H1 (cell line): ENCODE measurements around the gene SSBP3. TPM values are rescaled to one million over a fixed set of nuclear protein-coding genes. Genes with fewer than 3 reads are reported as not detected.
A peak's percentile ranks its signal among the peaks of the same experiment; 100 is the strongest.

ENCODE experiments used
- CTCF ChIA-PET: fragments of 300-600 bp; sonication (Branson Sonifier 250); formaldehyde crosslinking; loops from one replicate; lab custom pipeline; 2021; ENCODE audit not compliant: partially characterized antibody; lab: Charles Lee
- POLR2A ChIA-PET: fragments of 300-600 bp; sonication (Branson Sonifier 250); formaldehyde crosslinking; loops from one replicate; lab custom pipeline; 2021; ENCODE audit warnings: inconsistent platforms; ENCODE audit not compliant: partially characterized antibody; lab: Charles Lee
- DNase-seq, 2 experiments: peaks; one replicate each; pipeline versions ENCODE4 v3.0.0 to v3.0.0-alpha.2; 2010 to 2022; ENCODE audit warnings: low spot score in 2 of 2, low read depth in 1 of 2, mixed read lengths in 1 of 2
- FAIRE-seq: peaks from 2 replicates; lab custom pipeline; 2011; peaks lifted over from hg19 to GRCh38; lab: Jason Lieb, UNC
- H2AFZ ChIP-seq: 2 replicates; pipeline ENCODE4 v1.8.1; 2012; ENCODE audit warnings: low read length, inconsistent platforms
- H2AK5ac ChIP-seq: 2 replicates; pipeline ENCODE4 v1.6.1; 2013; ENCODE audit warnings: low read depth, low read length
- H2BK120ac ChIP-seq: replicated peaks from 2 replicates; pipeline ENCODE3; 2013; ENCODE audit warnings: low read depth, low read length, inconsistent platforms
- H2BK12ac ChIP-seq: 2 replicates; pipeline ENCODE4 v1.6.1; 2013; ENCODE audit warnings: low read depth, low read length
- H2BK15ac ChIP-seq: 2 replicates; pipeline ENCODE4 v1.6.1; 2013; ENCODE audit warnings: low read length
- H2BK20ac ChIP-seq: 2 replicates; pipeline ENCODE4 v1.6.1; 2013; ENCODE audit warnings: low read length
- H2BK5ac ChIP-seq: 2 replicates; pipeline ENCODE4 v1.6.1; 2013; ENCODE audit warnings: low read depth, low read length
- H3K14ac ChIP-seq: 2 replicates; pipeline ENCODE4 v1.6.1; 2013; ENCODE audit warnings: inconsistent platforms; ENCODE audit not compliant: insufficient read length
- H3K18ac ChIP-seq: 2 replicates; pipeline ENCODE4 v1.6.1; 2013; ENCODE audit warnings: low read length; ENCODE audit errors: extremely low read depth
- H3K23ac ChIP-seq: 2 replicates; pipeline ENCODE4 v1.6.1; 2013; ENCODE audit warnings: inconsistent platforms; ENCODE audit not compliant: insufficient read length
- H3K23me2 ChIP-seq: 2 replicates; pipeline ENCODE4 v1.6.1; 2013; ENCODE audit warnings: low read depth, low read length
- H3K27ac ChIP-seq: 2 replicates; pipeline ENCODE4 v1.6.1; 2011; ENCODE audit warnings: low read depth, low read length, inconsistent platforms
- H3K27me3 ChIP-seq, 4 experiments: replicated peaks in 1 of 4; 1 replicate in 1 of 4; 2 replicates in 3 of 4; pipeline versions ENCODE4 v1.6.1 to v1.8.1; 2011 to 2013; ENCODE audit warnings: low read length in 3 of 4, mild to moderate bottlenecking in 3 of 4, inconsistent platforms in 2 of 4, mixed read lengths in 2 of 4, moderate library complexity in 1 of 4; ENCODE audit not compliant: control insufficient read depth in 3 of 4, insufficient read depth in 3 of 4; ENCODE audit errors: extremely low read depth in 1 of 4
- H3K36me3 ChIP-seq, 4 experiments: 2 replicates each; pipeline versions ENCODE4 v1.6.1 to v1.8.1; 2011 to 2013; ENCODE audit warnings: mild to moderate bottlenecking in 4 of 4, low read length in 3 of 4, moderate library complexity in 2 of 4, control low read depth in 1 of 4, inconsistent platforms in 1 of 4; ENCODE audit not compliant: insufficient read depth in 4 of 4, control insufficient read depth in 2 of 4
- H3K4ac ChIP-seq: replicated peaks from 2 replicates; pipeline ENCODE3; 2013; ENCODE audit warnings: low read length, low read depth, mixed read lengths, inconsistent platforms; ENCODE audit not compliant: insufficient read length
- H3K4me1 ChIP-seq, 4 experiments: replicated peaks in 1 of 4; 1 replicate in 1 of 4; 2 replicates in 3 of 4; pipeline versions ENCODE4 v1.6.1 to v1.8.1; 2011 to 2013; ENCODE audit warnings: low read length in 3 of 4, inconsistent platforms in 2 of 4, mixed read lengths in 1 of 4; ENCODE audit not compliant: insufficient read depth in 4 of 4, control insufficient read depth in 3 of 4
- H3K4me2 ChIP-seq, 2 experiments: 2 replicates each; pipeline versions ENCODE4 v1.6.1 to v1.8.1; 2011 to 2013; ENCODE audit warnings: low read depth in 2 of 2, low read length in 2 of 2, control low read depth in 1 of 2, inconsistent platforms in 1 of 2, mild to moderate bottlenecking in 1 of 2; ENCODE audit not compliant: insufficient read depth in 1 of 2
- H3K4me3 ChIP-seq, 4 experiments: fragments of 200-600, 300-600 bp in 1 of 4; sonication (generic), shearing (Covaris generic), sonication (Bioruptor Twin) in 1 of 4; 2 replicates each; pipeline versions ENCODE4 v1.5.1 to v1.8.1; 2011 to 2016; ENCODE audit warnings: low read length in 4 of 4, low read depth in 3 of 4, control low read depth in 2 of 4, inconsistent platforms in 2 of 4, mild to moderate bottlenecking in 2 of 4, mixed read lengths in 1 of 4, moderate library complexity in 1 of 4; ENCODE audit not compliant: insufficient read depth in 2 of 4; ENCODE audit errors: extremely low read depth in 1 of 4
- H3K56ac ChIP-seq: replicated peaks from 2 replicates; pipeline ENCODE3; 2013; ENCODE audit warnings: low read depth, mild to moderate bottlenecking, mixed read lengths, low read length, inconsistent platforms; ENCODE audit not compliant: insufficient read length
- H3K79me1 ChIP-seq: 2 replicates; pipeline ENCODE4 v1.6.1; 2013; ENCODE audit warnings: low read depth, low read length, control low read depth
- H3K79me2 ChIP-seq, 2 experiments: 2 replicates each; pipeline versions ENCODE4 v1.6.1 to v1.8.1; 2012 to 2013; ENCODE audit warnings: low read length in 2 of 2, mild to moderate bottlenecking in 2 of 2, inconsistent platforms in 1 of 2; ENCODE audit not compliant: insufficient read depth in 2 of 2, control insufficient read depth in 1 of 2
- H3K9ac ChIP-seq, 4 experiments: replicated peaks in 1 of 4; 1 replicate in 1 of 4; 2 replicates in 3 of 4; pipeline versions ENCODE4 v1.6.1 to v1.8.1; 2011 to 2013; ENCODE audit warnings: low read depth in 3 of 4, low read length in 3 of 4, control low read depth in 2 of 4, mild to moderate bottlenecking in 2 of 4, moderate library complexity in 2 of 4, inconsistent platforms in 1 of 4; ENCODE audit errors: extremely low read depth in 1 of 4
- H3K9me3 ChIP-seq, 2 experiments: 2 replicates each; pipeline versions ENCODE4 v1.6.1 to v1.8.1; 2012 to 2013; ENCODE audit warnings: mild to moderate bottlenecking in 2 of 2, moderate library complexity in 2 of 2, control low read depth in 1 of 2, inconsistent platforms in 1 of 2, low read depth in 1 of 2, low read length in 1 of 2, mixed read lengths in 1 of 2; ENCODE audit not compliant: insufficient read depth in 2 of 2
- H4K20me1 ChIP-seq, 2 experiments: replicated peaks in 1 of 2; 2 replicates each; pipeline versions ENCODE3 to v1.8.1; 2011 to 2013; ENCODE audit warnings: inconsistent platforms in 2 of 2, low read length in 2 of 2, mild to moderate bottlenecking in 1 of 2; ENCODE audit not compliant: insufficient read depth in 2 of 2, control insufficient read depth in 1 of 2
- H4K5ac ChIP-seq: 2 replicates; pipeline ENCODE4 v1.6.1; 2013; ENCODE audit warnings: low read length, low read depth, mixed read lengths, inconsistent platforms; ENCODE audit not compliant: insufficient read length
- H4K8ac ChIP-seq: 2 replicates; pipeline ENCODE4 v1.8.0; 2013; ENCODE audit warnings: mild to moderate bottlenecking, moderate library complexity, low read length, inconsistent platforms; ENCODE audit not compliant: insufficient read depth; ENCODE audit errors: extremely low read depth
- H4K91ac ChIP-seq: replicated peaks from 2 replicates; pipeline ENCODE3; 2013; ENCODE audit warnings: low read length, mixed read lengths, inconsistent platforms; ENCODE audit not compliant: insufficient read length
- EZH2 ChIP-seq: fragments of 200-600 bp; sonication (generic); IDR thresholded peaks from 2 replicates; pipeline ENCODE4 v1.7.1; 2012; ENCODE audit warnings: low read depth, mild to moderate bottlenecking, moderate library complexity, low read length, inconsistent platforms; ENCODE audit not compliant: severe bottlenecking
- POLR2AphosphoS5 ChIP-seq: IDR thresholded peaks from 2 replicates; pipeline ENCODE4 v1.6.1; 2011; ENCODE audit warnings: low read depth, low read length
- WGBS, 2 experiments: shearing (Covaris generic) in 1 of 2; methylation state at CpG; one replicate each; pipeline versions ENCODE4 v1.1.6 to v1.1.7; 2013 to 2015; ENCODE audit warnings: low lambda C conversion rate in 2 of 2, mixed read lengths in 2 of 2, inconsistent platforms in 1 of 2, low coverage in 1 of 2, missing lambda C conversion rate in 1 of 2; ENCODE audit not compliant: insufficient replicate concordance in 2 of 2, insufficient coverage in 1 of 2, insufficient read length in 1 of 2; ENCODE audit errors: extremely low coverage in 1 of 2, missing lambda C conversion rate in 1 of 2; 5-methylcytosine and 5-hydroxymethylcytosine counted together
- polyA plus RNA-seq, 7 experiments: library from polyadenylated mRNA; depleted of rRNA in 3 of 7; stranded (reverse) in 5 of 7; unstranded in 2 of 7; fragments of >200 nt in 5 of 7; fragments of 200-250 nt in 2 of 7; gene quantifications; 1 replicate in 5 of 7; 2 replicates in 1 of 7; 4 replicates in 1 of 7; pipeline versions ENCODE4 v1.2.1 to v1.2.3, GENCODE V29; 2011 to 2013; ENCODE audit warnings: missing spikeins in 2 of 7, mixed read lengths in 2 of 7
- total RNA-seq: library from RNA; stranded (reverse); fragmentation: NEBNext Ultra II Directional; extraction: Animal tissue kit (Norgen Biotek cat#: 25700); gene quantifications from 2 replicates; pipeline ENCODE4 v1.2.1, GENCODE V29; 2021

The SSBP3 gene
- total and polyA plus RNA-seq, 2 of the 8 experiments (the other 6 are each of a cell fraction or from before 2014, with no cell fraction given) = 99.7 to 133 TPM

- no peak overlapping the region for H3K27ac ChIP-seq
- H3K23me2 ChIP-seq = no peaks in the 10 kb centered on the region
- no peak overlapping the region for H3K23ac ChIP-seq
- no peak overlapping the region for H4K91ac ChIP-seq
- WGBS, 2 experiments = 94% methylated on average over 6 of the region's 6 CpGs; no CpG with 5 or more reads in 1 of the 2 experiments
- 0 out of 2 replicates have a peak, but pooled peaks have one; percentile 51 for TF ChIP-seq POLR2AphosphoS5
- TF ChIP-seq EZH2 = no peak
- no peak overlapping the region for H2BK15ac ChIP-seq
- DNase-seq = no peak
- no peak overlapping the region for H4K5ac ChIP-seq
- H3K56ac ChIP-seq = no peak overlapping the region
- H3K9ac ChIP-seq = no peak overlapping the region
- no peak overlapping the region for H2AFZ ChIP-seq
- no peak overlapping the region for H3K14ac ChIP-seq
- H3K36me3 ChIP-seq = peaks cover 0 to 6% (median 0%) of the 10 kb centered on the region in 4 experiments; a peak in 2 of 8 replicates
- peaks cover 0 to 9% (median 5%) of the 10 kb centered on the region in 4 experiments; a peak in 4 of 7 replicates for H3K4me1 ChIP-seq
- peaks cover 2 to 12% of the 10 kb centered on the region in 2 experiments for H4K20me1 ChIP-seq
- H3K4me3 ChIP-seq = no peak overlapping the region
- no peak overlapping the region for H3K4me2 ChIP-seq
- no peaks in the 10 kb centered on the region for H3K27me3 ChIP-seq
- no peak overlapping the region for H3K18ac ChIP-seq
- no peaks in the 10 kb centered on the region for H3K9me3 ChIP-seq
- no peak for FAIRE-seq
- no peak overlapping the region for H3K4ac ChIP-seq
- ChIA-PET POLR2A (interaction anchor here (0.9 to 7.1 kb wide), 5 partner anchors 11 to 182 kb away, joined by 3 to 50 read pairs (median 4); partner anchors contain the start of genes CYB5RL, MRPL37 and SSBP3), CTCF (interaction anchor here (1.4 to 1.6 kb wide), 2 partner anchors 40 to 43 kb away, joined by 3 read pairs; no protein-coding TSS in a partner anchor)
- H2BK120ac ChIP-seq = no peak overlapping the region
- H3K79me2 ChIP-seq = no peaks in the 10 kb centered on the region
- H2BK12ac ChIP-seq = no peak overlapping the region
- H2AK5ac ChIP-seq = no peak overlapping the region
- H4K8ac ChIP-seq = no peak overlapping the region
- no peak overlapping the region for H2BK5ac ChIP-seq
- H2BK20ac ChIP-seq = no peak overlapping the region
- peaks cover 3% of the 10 kb centered on the region; the same call in 1 of the 2 replicates for H3K79me1 ChIP-seq
Measured at GRCh38 chr1:54224233-54224632, 182.0 kb downstream of the SSBP3 start.
